A673 (cell line): ENCODE results near the gene GRIN2C.

Source experiments
- CTCF ChIP-seq: fragments of 300-800, 200-600 bp; sonication (generic); conservative IDR thresholded peaks from 2 replicates; pipeline ENCODE4 v1.5.1; 2017; ENCODE audit warnings: low read depth, mild to moderate bottlenecking, antibody characterized with exemption, low read length, moderate library complexity, mixed read lengths
- EZH2 ChIP-seq: fragments of 200-600 bp; sonication (generic); IDR thresholded peaks from 2 replicates; pipeline ENCODE4 v1.6.1; 2017; ENCODE audit warnings: borderline replicate concordance, low read depth, mild to moderate bottlenecking, mixed read lengths, antibody characterized with exemption, low read length; ENCODE audit not compliant: poor library complexity, severe bottlenecking

GRCh38 chr17:74848656-74849399, 10.9 kb downstream of the GRIN2C start:
- TF ChIP-seq CTCF (no peak), EZH2 (no peak)
